ENCODE measurements around the gene USP2. TPM values are rescaled to one million over a fixed set of nuclear protein-coding genes. Genes with fewer than 3 reads are reported as not detected.
A peak's percentile ranks its signal among the peaks of the same experiment; 100 is the strongest.

Gene USP2
- total RNA-seq, 2 experiments from 2014 or later, result 0.61 to 0.96 TPM

- no peak for DNase-seq
- intact Hi-C loops (cut with micrococcal nuclease), result loop anchor here (10.0 kb wide), 1 partner anchor 125 kb away; the partner anchor contains the start of gene CBL
- ChIA-PET POLR2A (no interaction called here), CTCF (no interaction called here)
- no peak for TF ChIP-seq CTCF (IDR thresholded peaks at IDR 0.05)
- Mint-ChIP-seq H3K9me3 (no peaks in the 10 kb centered on the region), H3K36me3 (ENCODE audit: low read depth) (no peaks in the 10 kb centered on the region), H3K4me3 (no peak overlapping the region), H3K27ac (no peak overlapping the region), H3K4me1 (ENCODE audit: low read depth) (peaks cover 6% of the 10 kb centered on the region), H3K27me3 (no peaks in the 10 kb centered on the region)
- no peak for ATAC-seq
Observed at GRCh38 chr11:119329320-119329719, 52.2 kb downstream of the USP2 start.

DNA sequence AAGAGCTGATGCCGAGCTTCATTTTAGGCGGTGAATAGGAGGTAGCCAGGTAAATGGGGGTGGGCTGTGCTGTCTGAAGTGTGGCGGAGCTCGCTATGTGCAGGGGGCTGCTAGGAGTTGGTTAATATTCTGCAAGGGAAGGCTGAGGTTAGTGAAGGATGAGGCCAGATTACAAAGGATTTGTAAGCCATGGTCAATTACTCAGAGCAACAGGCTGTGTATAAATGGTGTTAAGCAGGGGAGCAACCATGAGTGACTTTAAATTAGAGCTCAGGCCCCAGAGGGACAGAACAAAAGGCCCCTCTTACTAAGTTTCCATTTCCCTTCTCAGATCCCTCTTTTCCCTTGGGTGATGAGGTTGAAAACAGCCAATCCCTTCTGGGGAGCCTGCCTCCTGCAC lies 57.3 kb downstream of the USP2 start:
- DNase-seq, result no peak
- peaks cover 14% of the 10 kb centered on the region for H3K4me1 Mint-ChIP-seq (ENCODE audit: low read depth)
- no peak overlapping the region for H3K4me3 Mint-ChIP-seq
- no peaks in the 10 kb centered on the region for H3K36me3 Mint-ChIP-seq (ENCODE audit: low read depth)
- H3K27me3 Mint-ChIP-seq, result no peaks in the 10 kb centered on the region
- CTCF ChIA-PET, result interaction anchor here (0.7 to 11.4 kb wide), 37 partner anchors 9 to 405 kb away, joined by 3 to 201 read pairs (median 8); partner anchors contain the start of genes CBL, DPAGT1, NECTIN1 and NLRX1
- no peak overlapping the region for H3K27ac Mint-ChIP-seq
- TF ChIP-seq CTCF (IDR thresholded peaks at IDR 0.05), result no peak
- no peak for ATAC-seq
- H3K9me3 Mint-ChIP-seq, result no peaks in the 10 kb centered on the region
- POLR2A ChIA-PET, result interaction anchor here (0.7 to 3.8 kb wide), 4 partner anchors 11 to 118 kb away, joined by 3 to 15 read pairs (median 6); partner anchors contain the start of gene CBL
- intact Hi-C loops (cut with micrococcal nuclease), result loop anchor here (10.0 kb wide), 1 partner anchor 119 kb away; the partner anchor contains the start of gene CBL

GRCh38 chr11:119323532-119324033 lies 57.9 kb downstream of the USP2 start:
- H3K36me3 Mint-ChIP-seq (ENCODE audit: low read depth), result no peaks in the 10 kb centered on the region
- peaks cover 3% of the 10 kb centered on the region for H3K27me3 Mint-ChIP-seq
- CTCF ChIA-PET, result interaction anchor here (0.7 to 11.4 kb wide), 47 partner anchors 9 to 406 kb away, joined by 3 to 201 read pairs (median 5); partner anchors contain the start of genes CBL, DPAGT1, NECTIN1 and NLRX1

GRCh38 chr11:119322921-119323531 lies 58.5 kb downstream of the USP2 start:
- no peak overlapping the region for H3K4me3 Mint-ChIP-seq
- peaks cover 4% of the 10 kb centered on the region for H3K27me3 Mint-ChIP-seq
- no peak for TF ChIP-seq CTCF (IDR thresholded peaks at IDR 0.05)
- DNase-seq, result no peak
- no peaks in the 10 kb centered on the region for H3K36me3 Mint-ChIP-seq (ENCODE audit: low read depth)
- H3K9me3 Mint-ChIP-seq, result no peaks in the 10 kb centered on the region
- peaks cover 19% of the 10 kb centered on the region for H3K4me1 Mint-ChIP-seq (ENCODE audit: low read depth)
- H3K27ac Mint-ChIP-seq, result no peak overlapping the region
- POLR2A ChIA-PET, result interaction anchor here (0.7 to 3.8 kb wide), 11 partner anchors 11 to 292 kb away, joined by 3 to 15 read pairs (median 3); partner anchors contain the start of genes CBL and SLC37A4
- intact Hi-C loops (cut with micrococcal nuclease), result loop anchor here (10.0 kb wide), 1 partner anchor 118 kb away; the partner anchor contains the start of gene CBL
- no peak for ATAC-seq
- CTCF ChIA-PET, result interaction anchor here (0.7 to 11.4 kb wide), 41 partner anchors 8 to 413 kb away, joined by 3 to 201 read pairs (median 5); partner anchors contain the start of genes C2CD2L, CBL, DPAGT1 and NLRX1

More at GRCh38 chr11:119323532-119324033, 57.9 kb downstream of the USP2 start:
- Mint-ChIP-seq H3K27ac (no peak overlapping the region), H3K4me1 (ENCODE audit: low read depth) (peaks cover 18% of the 10 kb centered on the region), H3K9me3 (no peaks in the 10 kb centered on the region), H3K4me3 (no peak overlapping the region)
- intact Hi-C loops (cut with micrococcal nuclease), result loop anchor here (10.0 kb wide), 1 partner anchor 119 kb away; the partner anchor contains the start of gene CBL
- TF ChIP-seq CTCF (IDR thresholded peaks at IDR 0.05), result peak; percentile 90
- POLR2A ChIA-PET, result interaction anchor here (0.7 to 3.8 kb wide), 10 partner anchors 10 to 231 kb away, joined by 3 to 15 read pairs (median 3); partner anchors contain the start of gene CBL
- DNase-seq (peak; percentile 94), ATAC-seq (no peak)
